Raji (cell line): Measurements from ENCODE around the gene COL4A1.

Experiments used
- POLR2A ChIP-seq: IDR thresholded peaks from 2 replicates; pipeline ENCODE4 v1.6.1; 2011; ENCODE audit warnings: low read depth, low read length, control low read depth; ENCODE audit not compliant: insufficient read depth

The COL4A1 gene

DNA sequence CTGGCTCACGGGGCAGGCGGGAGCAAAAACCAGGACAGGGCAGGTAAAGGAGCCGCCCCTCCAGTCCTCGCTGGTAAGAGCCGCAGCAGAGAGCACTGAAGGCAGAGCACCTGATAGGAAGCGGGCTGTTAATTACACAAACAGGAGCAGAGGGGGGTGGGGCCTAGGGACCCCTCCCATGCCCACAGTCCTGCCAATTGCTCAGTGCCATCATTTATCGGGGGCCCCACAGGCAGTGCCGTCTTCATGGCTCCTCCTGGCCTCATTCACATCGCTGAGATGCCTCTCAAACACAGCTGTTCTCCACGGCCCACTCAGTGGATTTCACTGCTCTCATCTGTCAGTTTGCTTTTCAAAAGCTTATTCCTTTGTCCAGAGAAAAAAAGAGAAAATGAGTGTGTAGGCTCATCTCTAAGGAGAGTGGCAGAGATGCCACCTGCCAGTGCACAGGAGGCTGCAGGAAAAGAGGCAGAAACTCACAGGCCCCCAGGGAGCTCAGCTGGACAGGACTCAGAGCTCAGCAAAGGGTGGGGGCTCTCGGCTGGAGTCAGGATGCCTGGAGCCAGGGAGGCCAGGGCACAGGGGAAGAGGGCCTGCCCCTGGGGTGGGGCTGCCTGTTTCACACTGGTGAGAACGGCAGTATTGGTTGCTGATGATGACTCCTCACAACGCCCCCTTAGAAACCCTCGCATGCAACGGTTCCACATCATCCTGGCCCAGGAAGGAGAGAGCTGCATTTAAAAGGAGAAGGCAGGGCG, 174.6 kb downstream of the COL4A1 start:
- TF ChIP-seq POLR2A, result no peak

GRCh38 chr13:110131424-110131823, 175.5 kb downstream of the COL4A1 start:
- no peak for TF ChIP-seq POLR2A

GRCh38 chr13:110130431-110130830, 176.5 kb downstream of the COL4A1 start:
- TF ChIP-seq POLR2A, result no peak

DNA sequence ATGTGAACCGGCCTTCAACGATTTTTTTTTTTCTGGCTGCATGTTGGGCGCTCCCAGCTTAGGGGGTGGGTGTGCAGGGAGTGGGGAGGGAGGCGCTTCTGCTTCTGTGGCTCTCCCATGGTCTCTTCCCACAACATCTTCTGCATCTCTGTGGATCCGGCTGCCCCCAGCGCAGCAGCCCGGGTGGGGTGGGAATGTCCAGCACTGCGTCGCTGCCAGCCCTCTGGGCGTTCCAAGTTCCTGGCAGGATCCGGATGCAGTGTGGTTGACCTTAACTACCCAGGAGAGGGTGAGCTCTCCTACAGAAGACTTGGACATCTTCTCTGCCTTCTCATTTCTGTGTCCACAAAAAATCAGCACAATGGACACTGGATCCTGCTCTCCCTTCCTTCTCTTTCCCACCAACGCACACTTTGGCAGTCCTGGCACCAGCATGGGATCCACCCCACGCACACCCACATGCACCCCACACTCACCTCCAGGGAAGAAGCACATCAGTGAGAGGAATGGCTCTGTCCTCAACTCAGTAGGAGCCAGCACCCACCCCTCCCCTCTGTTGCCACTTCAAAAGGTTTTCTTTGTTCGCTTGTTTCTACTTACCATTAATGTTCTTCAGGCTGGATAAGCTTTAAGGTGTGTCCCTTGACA, 177.3 kb downstream of the COL4A1 start:
- no peak for TF ChIP-seq POLR2A

DNA sequence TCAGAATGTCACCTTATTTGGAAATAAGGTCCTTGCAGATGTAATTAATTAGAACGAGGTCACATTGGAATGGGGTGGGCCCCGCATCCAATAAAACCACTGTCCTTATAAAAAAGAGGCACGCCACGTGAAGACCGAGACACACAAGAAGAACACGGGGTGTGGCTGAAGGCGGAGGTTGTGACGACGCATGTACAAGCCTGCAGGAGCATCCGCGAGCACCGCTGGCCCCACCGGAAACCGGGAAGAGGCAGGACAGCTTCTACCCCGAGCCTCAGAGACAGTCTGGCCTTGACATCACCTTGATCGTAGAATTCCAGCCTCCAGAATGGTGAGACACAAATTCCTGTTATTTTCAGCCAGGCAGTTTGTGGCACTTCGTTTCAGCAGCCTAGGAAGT, 177.9 kb downstream of the COL4A1 start:
- TF ChIP-seq POLR2A, result no peak

DNA sequence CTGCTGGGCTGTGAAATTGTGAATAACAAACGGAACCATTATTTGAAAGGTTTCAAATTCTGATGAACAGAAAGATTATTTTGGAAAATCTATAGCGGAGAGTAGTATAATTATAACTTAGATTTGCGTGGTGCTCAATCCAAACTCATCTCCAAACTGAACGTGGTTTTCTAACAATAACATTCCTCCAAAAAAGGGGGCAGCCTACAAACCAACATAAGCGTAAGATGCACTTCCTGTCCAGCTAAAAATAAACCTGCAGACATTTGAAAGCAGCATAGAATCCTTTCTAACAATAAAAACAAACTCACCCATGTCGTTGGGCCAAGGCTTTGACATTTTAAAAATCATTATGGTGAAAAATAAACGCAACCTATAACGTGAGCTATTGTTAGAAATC, 178.4 kb downstream of the COL4A1 start:
- no peak for TF ChIP-seq POLR2A

- no peak for TF ChIP-seq POLR2A
These were observed 178.9 kb downstream of the COL4A1 start for GRCh38 chr13:110127986-110128511.

DNA sequence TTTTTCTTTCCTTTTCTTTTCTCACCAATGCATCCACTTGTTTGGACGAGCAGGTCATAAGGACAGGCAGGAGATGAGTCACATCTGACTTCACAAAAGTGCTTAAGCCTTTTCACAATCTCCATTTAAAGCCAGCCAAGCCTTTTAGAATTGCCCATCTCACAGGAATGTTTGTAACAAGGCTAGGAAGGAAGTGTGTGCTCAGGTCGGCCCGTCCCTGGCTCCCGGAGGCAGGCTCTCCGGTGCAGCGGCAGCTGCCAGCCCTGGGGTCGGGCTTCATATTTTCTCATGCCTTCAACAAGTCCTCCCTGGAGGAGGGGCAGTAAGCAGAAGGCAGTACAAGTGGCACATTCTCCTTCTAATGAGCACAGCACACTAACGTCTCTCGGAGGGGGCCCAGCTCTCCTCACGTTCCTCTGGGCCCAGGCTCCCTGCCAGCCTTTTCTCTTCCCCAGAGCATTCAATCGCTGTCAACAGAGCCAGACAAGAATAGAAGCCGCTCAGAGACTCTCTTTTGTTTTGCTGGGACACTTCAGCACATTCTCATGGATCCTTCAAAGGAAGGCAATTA, 180.5 kb downstream of the COL4A1 start:
- no peak for TF ChIP-seq POLR2A

DNA sequence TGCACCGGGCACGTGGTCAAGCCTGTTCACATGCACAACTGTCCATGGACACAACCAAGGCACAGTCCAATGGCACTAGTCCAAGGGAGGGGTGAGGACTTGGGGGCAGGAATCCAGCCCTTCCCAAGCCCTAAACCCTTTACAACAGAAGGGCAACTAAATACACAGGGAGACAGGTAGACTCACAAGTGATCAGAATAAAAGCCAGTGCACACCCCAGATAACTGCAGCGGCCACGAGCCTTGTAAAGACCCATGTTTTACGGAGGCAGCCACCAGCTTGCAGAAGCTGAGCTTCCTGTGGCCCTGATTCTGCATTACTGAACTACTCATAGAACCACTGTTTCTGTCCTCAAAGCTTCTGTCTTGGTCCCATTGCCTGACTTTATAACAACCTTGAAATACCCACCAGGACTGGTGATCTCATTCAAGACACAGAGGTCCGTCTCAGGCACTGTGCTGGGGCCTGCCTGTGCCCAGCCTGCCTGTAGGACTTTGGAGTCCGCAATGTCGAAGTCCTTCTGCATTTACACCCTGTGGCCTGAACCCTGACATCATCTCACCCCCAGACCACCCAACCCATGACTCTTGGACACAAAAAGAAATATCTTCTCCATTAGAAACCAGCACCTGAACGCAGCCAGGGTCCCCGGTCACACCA, 181.2 kb downstream of the COL4A1 start:
- no peak for TF ChIP-seq POLR2A

GRCh38 chr13:110125157-110125556, 181.8 kb downstream of the COL4A1 start:
- TF ChIP-seq POLR2A, result no peak

GRCh38 chr13:110124201-110124940, 182.6 kb downstream of the COL4A1 start:
- no peak for TF ChIP-seq POLR2A

DNA sequence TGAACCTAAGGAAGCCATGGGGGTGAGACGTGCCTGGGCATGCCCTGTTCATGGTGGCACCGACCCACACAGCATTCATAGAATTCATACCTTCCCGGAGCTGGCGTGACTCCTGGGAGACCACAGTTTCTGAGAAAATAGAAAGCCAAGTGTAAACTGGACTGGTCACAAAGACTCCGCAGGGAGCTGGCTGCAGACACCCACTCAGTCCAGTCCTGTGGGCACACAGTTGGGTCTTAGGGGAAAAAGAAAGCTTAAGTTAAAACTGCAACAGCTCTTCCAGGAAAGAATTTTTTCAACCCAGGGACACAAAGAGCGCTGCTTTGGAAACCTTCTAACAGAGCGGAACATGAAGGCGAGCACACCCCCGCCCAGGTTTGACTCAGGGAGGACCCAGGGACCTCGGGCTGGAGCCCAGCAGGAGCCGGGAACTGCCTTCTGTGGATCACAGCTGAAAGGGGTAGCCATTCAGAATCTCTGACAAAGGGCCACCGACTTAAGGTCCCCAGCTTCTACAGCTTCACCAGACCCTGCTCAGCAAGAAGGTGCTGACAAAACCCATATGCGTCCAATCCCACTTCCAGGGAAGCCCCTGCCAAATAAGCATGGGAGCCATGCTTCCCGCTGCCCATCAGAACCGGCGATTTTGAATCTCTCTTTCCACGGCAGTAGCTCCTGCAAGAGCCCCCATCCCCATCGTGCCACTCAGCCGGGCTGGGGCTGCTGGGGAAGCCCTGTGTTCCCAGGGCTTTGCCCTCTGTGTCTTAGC, 183.7 kb downstream of the COL4A1 start:
- TF ChIP-seq POLR2A, result no peak

DNA sequence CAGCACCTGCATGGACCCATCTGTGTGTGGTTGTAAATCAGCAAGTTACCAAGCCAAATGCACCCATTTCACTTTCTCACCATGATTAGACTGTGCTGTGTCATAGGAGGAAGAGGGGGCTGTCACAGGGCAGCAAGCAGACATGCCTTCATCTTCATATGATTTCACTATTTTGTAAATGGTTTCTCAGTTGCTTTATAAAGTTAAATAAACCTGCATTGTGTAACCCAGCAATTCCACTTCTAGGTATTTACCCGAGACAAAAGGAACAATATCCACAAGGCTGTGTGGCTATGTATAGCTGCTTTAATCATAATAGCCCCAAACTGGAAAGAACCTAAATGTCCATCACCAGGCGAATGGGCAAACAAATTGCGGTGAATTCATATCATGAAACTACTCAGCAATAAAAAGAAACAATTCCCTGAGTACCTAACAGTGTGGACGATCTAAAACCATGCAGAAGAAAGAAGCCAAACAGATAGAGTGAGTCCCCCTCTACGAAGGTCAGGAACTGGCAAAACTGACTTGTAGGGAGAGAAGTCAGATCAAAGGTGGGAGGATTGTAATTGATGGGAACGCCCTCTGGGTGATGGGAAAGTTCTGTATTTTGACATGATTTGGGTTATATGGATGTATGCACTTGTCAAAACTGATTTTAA, 185.4 kb downstream of the COL4A1 start:
- TF ChIP-seq POLR2A, result no peak
